Endothelial cell of umbilical vein (primary cell): ENCODE measurements around the gene DMXL1. TPM values are rescaled to one million over a fixed set of nuclear protein-coding genes. Genes with fewer than 3 reads are reported as not detected.
A peak's percentile ranks its signal among the peaks of the same experiment; 100 is the strongest.

Experiments
- BruUV-seq: library from RNA; stranded (reverse); fragments of 400-500 nt; replicated peaks from 2 replicates; lab custom pipeline; 2021; lab: Mats Ljungman, UMichigan
- CTCF ChIA-PET: fragments of 300-600, 350-600 bp; sonication (Branson Sonifier 250); formaldehyde crosslinking; loops from one replicate; lab custom pipeline; 2021; ENCODE audit warnings: antibody characterized with exemption, inconsistent platforms; lab: Charles Lee
- POLR2A ChIA-PET: fragments of 300-600, 350-600 bp; sonication (Branson Sonifier 250); formaldehyde crosslinking; loops from one replicate; lab custom pipeline; 2021; ENCODE audit warnings: antibody characterized with exemption, inconsistent platforms; lab: Charles Lee
- DNase-seq: peaks from one replicate; pipeline ENCODE4 v3.0.0-alpha.2; 2011; ENCODE audit warnings: low read depth, low spot score
- FAIRE-seq: peaks from 2 replicates; lab custom pipeline; 2011; peaks lifted over from hg19 to GRCh38; lab: Jason Lieb, UNC
- H2AFZ ChIP-seq: 2 replicates; pipeline ENCODE4 v1.6.0; 2012; ENCODE audit warnings: low read depth, low read length, control low read depth, inconsistent platforms
- H3K27ac ChIP-seq: 2 replicates; pipeline ENCODE4 v1.5.1; 2011; ENCODE audit warnings: low read depth, mild to moderate bottlenecking, control low read depth, low read length, moderate library complexity; ENCODE audit not compliant: insufficient read depth
- H3K27me3 ChIP-seq, 2 experiments: 2 replicates each; pipeline versions ENCODE4 v1.6.0 to v1.6.1; 2011; ENCODE audit warnings: low read length in 2 of 2, mixed read lengths in 1 of 2; ENCODE audit not compliant: control insufficient read depth in 2 of 2, insufficient read depth in 2 of 2
- H3K36me3 ChIP-seq, 2 experiments: 2 replicates in 1 of 2; 3 replicates in 1 of 2; pipeline ENCODE4 v1.5.1; 2011; ENCODE audit warnings: low read length in 2 of 2, mild to moderate bottlenecking in 1 of 2, moderate library complexity in 1 of 2; ENCODE audit not compliant: control insufficient read depth in 2 of 2, insufficient read depth in 2 of 2; ENCODE audit errors: extremely low read depth in 1 of 2
- H3K4me1 ChIP-seq: 3 replicates; pipeline ENCODE4 v1.5.1; 2011; ENCODE audit warnings: mild to moderate bottlenecking, low read length; ENCODE audit not compliant: control insufficient read depth, insufficient read depth; ENCODE audit errors: extremely low read depth
- H3K4me2 ChIP-seq: 2 replicates; pipeline ENCODE4 v1.6.1; 2011; ENCODE audit warnings: low read length, control low read depth, mixed read lengths; ENCODE audit not compliant: insufficient read depth
- H3K4me3 ChIP-seq, 3 experiments: fragments of 200-600 bp in 1 of 3; sonication (generic), shearing (Covaris generic) in 1 of 3; replicated peaks in 1 of 3; 2 replicates each; pipeline ENCODE4 v1.5.1; 2011 to 2016; ENCODE audit warnings: control low read depth in 3 of 3, low read length in 3 of 3, mild to moderate bottlenecking in 2 of 3, inconsistent platforms in 1 of 3, low read depth in 1 of 3, moderate library complexity in 1 of 3; ENCODE audit not compliant: insufficient read depth in 1 of 3
- H3K79me2 ChIP-seq: 2 replicates; pipeline ENCODE4 v1.6.0; 2012; ENCODE audit warnings: low read length, inconsistent platforms; ENCODE audit not compliant: control insufficient read depth, insufficient read depth
- H3K9ac ChIP-seq: replicated peaks from 2 replicates; pipeline ENCODE3; 2011; ENCODE audit warnings: low read length, control low read depth; ENCODE audit not compliant: insufficient read depth; ENCODE audit errors: extremely low read depth
- H3K9me1 ChIP-seq: replicated peaks from 3 replicates; pipeline ENCODE4 v1.6.0; 2011; ENCODE audit warnings: mild to moderate bottlenecking, low read length; ENCODE audit not compliant: control insufficient read depth, insufficient read depth; ENCODE audit errors: extremely low read depth
- H3K9me3 ChIP-seq: replicated peaks from 2 replicates; pipeline ENCODE4 v1.5.1; 2012; ENCODE audit warnings: low read length, inconsistent platforms; ENCODE audit not compliant: control insufficient read depth, insufficient read depth
- H4K20me1 ChIP-seq: replicated peaks from 2 replicates; pipeline ENCODE3; 2011; ENCODE audit warnings: mild to moderate bottlenecking, low read length; ENCODE audit not compliant: control insufficient read depth, insufficient read depth; ENCODE audit errors: extremely low read depth
- CTCF ChIP-seq, 2 donors: IDR thresholded peaks; 1 replicate in 1 of 2; 2 replicates in 1 of 2; pipeline ENCODE4 v1.5.1; 2011; ENCODE audit warnings: low read length in 2 of 2, mild to moderate bottlenecking in 2 of 2, moderate library complexity in 2 of 2, control low read depth in 1 of 2, inconsistent platforms in 1 of 2, low read depth in 1 of 2; ENCODE audit not compliant: insufficient read depth in 1 of 2; ENCODE audit errors: extremely low read depth in 1 of 2
- FOS ChIP-seq: IDR thresholded peaks from 2 replicates; pipeline ENCODE4 v1.6.1; 2011; ENCODE audit warnings: mild to moderate bottlenecking, low read length, moderate library complexity, borderline replicate concordance; ENCODE audit not compliant: insufficient read depth
- MYC ChIP-seq: IDR thresholded peaks from one replicate; pipeline ENCODE4 v1.6.1; 2011; ENCODE audit warnings: mild to moderate bottlenecking, low read depth, low read length
- POLR2AphosphoS5 ChIP-seq: IDR thresholded peaks from 2 replicates; pipeline ENCODE4 v1.6.1; 2012; ENCODE audit warnings: low read depth, mild to moderate bottlenecking, control low read depth, low read length, moderate library complexity; ENCODE audit not compliant: insufficient read depth
- dilution Hi-C: fragments of 300-500 bp; cut with MboI; formaldehyde crosslinking; loops from one replicate; pipeline ENCODE4 v1.15.0; 2019; ENCODE audit warnings: low sequenced_read_pairs; ENCODE audit not compliant: extremely low pct_ligation_motif_present
- intact Hi-C: fragments of 100-400 bp; cut with micrococcal nuclease; formaldehyde crosslinking; loops from one replicate; pipeline ENCODE4 v1.10.0; 2022
- polyA plus RNA-seq, 4 experiments: library from polyadenylated mRNA; depleted of rRNA in 3 of 4; stranded (reverse) in 3 of 4; unstranded in 1 of 4; fragments of >200 nt; gene quantifications; 2 replicates each; pipeline versions ENCODE4 v1.2.1 to v1.2.3, GENCODE V29; 2011 to 2012; ENCODE audit warnings: missing spikeins in 1 of 4
- total RNA-seq: library from RNA; stranded (reverse); gene quantifications from 2 replicates; pipeline ENCODE4 v1.2.3, GENCODE V29; 2021

Gene DMXL1
- total and polyA plus RNA-seq, 2 donors (not counting 3 experiments of a cell fraction or from before 2014, with no cell fraction given): 5.4 to 24.7 TPM

- Histone ChIP-seq H3K9me1 (no peaks in the 10 kb centered on the region), H4K20me1 (no peaks in the 10 kb centered on the region), H3K9ac (no peak overlapping the region), H3K4me2 (no peak overlapping the region), H3K4me1 (peaks cover 4% of the 10 kb centered on the region), H3K27ac (no peak overlapping the region), H3K4me3 (no peak overlapping the region), H3K27me3 (peaks cover 2 to 7% of the 10 kb centered on the region in 2 experiments), H2AFZ (no peak overlapping the region), H3K36me3 (no peaks in the 10 kb centered on the region), H3K79me2 (no peaks in the 10 kb centered on the region), H3K9me3 (no peaks in the 10 kb centered on the region)
- TF ChIP-seq POLR2AphosphoS5 (no peak), FOS (no peak), MYC (no peak)
- FAIRE-seq (no peak), DNase-seq (no peak)
- POLR2A ChIA-PET: no interaction called here
- intact Hi-C loops (no loop called here), dilution Hi-C loops (no loop called here)
- BruUV-seq: no TSS peak
- CTCF ChIA-PET: interaction anchor here (1.1 to 1.6 kb wide), 3 partner anchors 8 to 84 kb away, joined by 3 to 4 read pairs (median 3); no protein-coding TSS in a partner anchor
Measured at GRCh38 chr5:119264186-119264585, 193.3 kb downstream of the DMXL1 start.

GRCh38 chr5:119267958-119268386, 197.1 kb downstream of the DMXL1 start:
- Histone ChIP-seq H3K4me3 (peak overlapping the region; percentile 73 to 99 (median 96)), H3K9ac (peak overlapping the region; percentile 92), H3K4me1 (peaks cover 9% of the 10 kb centered on the region), H3K27me3 (peaks cover 2 to 7% of the 10 kb centered on the region in 2 experiments), H3K79me2 (no peaks in the 10 kb centered on the region), H3K9me1 (no peaks in the 10 kb centered on the region), H2AFZ (peak overlapping the region; percentile 100), H3K36me3 (no peaks in the 10 kb centered on the region), H3K9me3 (no peaks in the 10 kb centered on the region), H4K20me1 (no peaks in the 10 kb centered on the region), H3K4me2 (peak overlapping the region; percentile 97), H3K27ac (peak overlapping the region; percentile 75)
- TF ChIP-seq CTCF (IDR thresholded peaks at IDR 0.05; ENCODE audit: extremely low read depth in 1 of 2, insufficient read depth in 1 of 2, low read depth in 1 of 2, low read length in 2 of 2) (peak; percentile 62 to 71), POLR2AphosphoS5 (no peak)
- POLR2A ChIA-PET: interaction anchor here (0.7 to 1.8 kb wide), 5 partner anchors 36 to 197 kb away, joined by 3 to 6 read pairs (median 4); partner anchors contain the start of gene DMXL1
- DNase-seq: peak; percentile 97
- dilution Hi-C loops (no loop called here), intact Hi-C loops (loop anchor here (1.0 to 5.0 kb wide), 8 partner anchors 35 to 280 kb away; partner anchors contain the start of genes DTWD2, HSD17B4 and TNFAIP8)
- BruUV-seq: TSS peak; percentile 88
- CTCF ChIA-PET: interaction anchor here (0.6 to 2.2 kb wide), 13 partner anchors 13 to 280 kb away, joined by 3 to 20 read pairs (median 3); partner anchors contain the start of gene DTWD2
- FAIRE-seq: no peak
